ENCODE measurements around the gene EIPR1. TPM values are rescaled to one million over a fixed set of nuclear protein-coding genes. Genes with fewer than 3 reads are reported as not detected.

The EIPR1 gene
- total and polyA plus RNA-seq, 2 donors from 2014 or later, result 28.2 to 37.8 TPM

DNA sequence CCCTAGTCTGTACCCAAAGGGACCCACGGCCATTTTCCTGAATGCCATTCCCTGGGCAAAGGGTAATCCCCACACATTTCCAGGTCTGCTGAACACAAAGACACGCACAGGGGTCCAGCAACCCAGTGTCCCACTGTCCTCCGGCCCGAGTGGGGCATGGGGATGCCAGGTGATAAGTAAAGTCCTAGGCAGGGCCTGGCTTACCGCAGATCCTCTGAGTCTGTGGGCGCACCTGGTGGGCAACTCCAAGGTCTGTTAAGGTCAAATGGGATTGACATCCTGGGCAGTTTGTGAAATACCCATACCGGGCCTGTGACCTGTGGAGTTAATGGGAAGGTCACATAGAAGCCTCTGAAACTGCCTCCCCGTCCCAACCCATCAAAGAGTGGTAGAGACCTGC lies 116.1 kb downstream of the EIPR1 start:
- Histone ChIP-seq H3K36me3 (ENCODE audit: control insufficient read depth in 2 of 3, insufficient read depth in 3 of 3, low read length in 3 of 3) (no peaks in the 10 kb centered on the region), H3K4me1 (ENCODE audit: control insufficient read depth in 2 of 3, insufficient read depth in 2 of 3, low read depth in 1 of 3, low read length in 3 of 3) (no peaks in the 10 kb centered on the region), H3K4me3 (ENCODE audit: low read length in 3 of 3) (no peak overlapping the region), H3K9me3 (ENCODE audit: control insufficient read depth in 2 of 3, insufficient read depth in 1 of 3, low read length in 3 of 3) (no peaks in the 10 kb centered on the region), H3K27me3 (ENCODE audit: control insufficient read depth, insufficient read depth, low read length) (no peaks in the 10 kb centered on the region), H3K9ac (ENCODE audit: low read length in 3 of 3) (no peak overlapping the region), H3K27ac (ENCODE audit: low read depth in 2 of 2, low read length in 2 of 2) (no peak overlapping the region)
- TF ChIP-seq, protein P1, sequence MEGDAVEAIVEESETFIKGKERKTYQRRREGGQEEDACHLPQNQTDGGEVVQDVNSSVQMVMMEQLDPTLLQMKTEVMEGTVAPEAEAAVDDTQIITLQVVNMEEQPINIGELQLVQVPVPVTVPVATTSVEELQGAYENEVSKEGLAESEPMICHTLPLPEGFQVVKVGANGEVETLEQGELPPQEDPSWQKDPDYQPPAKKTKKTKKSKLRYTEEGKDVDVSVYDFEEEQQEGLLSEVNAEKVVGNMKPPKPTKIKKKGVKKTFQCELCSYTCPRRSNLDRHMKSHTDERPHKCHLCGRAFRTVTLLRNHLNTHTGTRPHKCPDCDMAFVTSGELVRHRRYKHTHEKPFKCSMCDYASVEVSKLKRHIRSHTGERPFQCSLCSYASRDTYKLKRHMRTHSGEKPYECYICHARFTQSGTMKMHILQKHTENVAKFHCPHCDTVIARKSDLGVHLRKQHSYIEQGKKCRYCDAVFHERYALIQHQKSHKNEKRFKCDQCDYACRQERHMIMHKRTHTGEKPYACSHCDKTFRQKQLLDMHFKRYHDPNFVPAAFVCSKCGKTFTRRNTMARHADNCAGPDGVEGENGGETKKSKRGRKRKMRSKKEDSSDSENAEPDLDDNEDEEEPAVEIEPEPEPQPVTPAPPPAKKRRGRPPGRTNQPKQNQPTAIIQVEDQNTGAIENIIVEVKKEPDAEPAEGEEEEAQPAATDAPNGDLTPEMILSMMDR (IDR thresholded peaks at IDR 0.05; ENCODE audit: borderline replicate concordance, extremely low read depth, insufficient read depth), result no peak
- intact Hi-C loops (cut with DNase I), result no loop called here
- no peak for DNase-seq
- no peak for FAIRE-seq

DNA sequence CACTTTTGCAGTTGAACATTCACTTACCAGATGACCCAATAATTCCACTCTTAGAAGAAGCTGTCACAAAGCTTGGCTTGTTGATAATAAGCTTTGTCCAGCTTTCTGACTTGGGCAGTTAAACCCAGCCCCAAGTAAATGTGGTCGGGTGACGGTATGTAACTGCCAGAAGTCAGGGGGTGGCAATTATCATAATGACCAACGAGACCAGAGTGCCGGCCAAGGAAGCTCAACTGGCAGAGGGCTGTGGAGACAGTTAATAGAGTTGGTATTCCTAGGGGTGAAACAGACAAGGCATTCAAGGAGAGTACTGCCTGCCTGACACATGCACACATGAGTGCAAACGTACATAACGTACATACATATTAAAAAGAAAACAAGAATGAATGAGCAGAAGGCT lies 116.7 kb downstream of the EIPR1 start:
- Histone ChIP-seq H3K9ac (ENCODE audit: low read length in 3 of 3) (no peak overlapping the region), H3K4me1 (ENCODE audit: control insufficient read depth in 2 of 3, insufficient read depth in 2 of 3, low read depth in 1 of 3, low read length in 3 of 3) (no peaks in the 10 kb centered on the region), H3K36me3 (ENCODE audit: control insufficient read depth in 2 of 3, insufficient read depth in 3 of 3, low read length in 3 of 3) (no peaks in the 10 kb centered on the region), H3K27me3 (ENCODE audit: control insufficient read depth, insufficient read depth, low read length) (no peaks in the 10 kb centered on the region), H3K9me3 (ENCODE audit: control insufficient read depth in 2 of 3, insufficient read depth in 1 of 3, low read length in 3 of 3) (no peaks in the 10 kb centered on the region), H3K27ac (ENCODE audit: low read depth in 2 of 2, low read length in 2 of 2) (no peak overlapping the region), H3K4me3 (ENCODE audit: low read length in 3 of 3) (no peak overlapping the region)
- DNase-seq (no peak), FAIRE-seq (no peak)
- intact Hi-C loops (cut with DNase I), result no loop called here
- TF ChIP-seq, protein P1 (IDR thresholded peaks at IDR 0.05; ENCODE audit: borderline replicate concordance, extremely low read depth, insufficient read depth), result no peak

DNA sequence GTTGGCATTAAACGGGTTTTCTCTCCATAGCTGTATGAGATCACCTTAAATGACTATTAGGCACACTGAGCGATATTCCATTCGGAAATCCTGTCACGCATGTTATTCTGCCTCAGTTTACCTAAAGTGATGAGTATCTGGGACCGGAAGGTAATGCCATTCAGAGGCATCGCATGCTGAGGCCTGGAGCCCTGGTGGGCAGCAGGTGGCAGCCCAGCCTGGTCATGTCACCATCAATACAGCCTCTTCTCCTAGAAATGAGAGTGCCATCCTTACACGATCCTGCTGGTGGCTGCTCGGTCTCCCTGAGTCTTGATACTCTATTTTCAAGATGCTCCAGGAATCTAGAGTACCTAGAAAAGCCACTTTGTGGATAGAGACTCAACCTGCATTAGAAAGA lies 119.8 kb downstream of the EIPR1 start:
- Histone ChIP-seq H3K27me3 (ENCODE audit: control insufficient read depth, insufficient read depth, low read length) (no peaks in the 10 kb centered on the region), H3K4me1 (ENCODE audit: control insufficient read depth in 2 of 3, insufficient read depth in 2 of 3, low read depth in 1 of 3, low read length in 3 of 3) (no peaks in the 10 kb centered on the region), H3K36me3 (ENCODE audit: control insufficient read depth in 2 of 3, insufficient read depth in 3 of 3, low read length in 3 of 3) (no peaks in the 10 kb centered on the region), H3K9me3 (ENCODE audit: control insufficient read depth in 2 of 3, insufficient read depth in 1 of 3, low read length in 3 of 3) (no peaks in the 10 kb centered on the region), H3K4me3 (ENCODE audit: low read length in 3 of 3) (no peak overlapping the region), H3K9ac (ENCODE audit: low read length in 3 of 3) (no peak overlapping the region), H3K27ac (ENCODE audit: low read depth in 2 of 2, low read length in 2 of 2) (no peak overlapping the region)
- TF ChIP-seq, protein P1 (IDR thresholded peaks at IDR 0.05; ENCODE audit: borderline replicate concordance, extremely low read depth, insufficient read depth), result no peak
- DNase-seq (no peak), FAIRE-seq (no peak)
- intact Hi-C loops (cut with DNase I), result no loop called here

DNA sequence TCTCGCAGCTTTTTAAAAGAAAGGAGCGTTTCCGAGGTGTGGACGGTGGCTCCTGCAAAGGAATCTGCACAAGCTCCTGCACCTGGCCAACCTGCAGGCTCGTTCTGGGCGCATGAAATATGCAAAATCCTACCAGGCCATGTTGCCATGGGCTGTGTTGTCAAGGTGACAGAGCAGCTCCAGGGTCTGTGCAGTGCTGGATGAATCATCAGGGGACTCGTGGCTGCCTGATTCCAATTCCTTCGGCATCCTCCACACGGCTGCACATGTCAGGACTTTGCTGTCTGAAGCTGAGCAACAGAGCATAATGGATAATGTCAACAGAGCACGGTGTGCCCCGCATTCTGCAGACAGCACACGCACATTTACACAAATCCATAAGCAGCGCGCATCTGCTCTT lies 120.5 kb downstream of the EIPR1 start:
- H3K9me3 ChIP-seq (ENCODE audit: control insufficient read depth in 2 of 3, insufficient read depth in 1 of 3, low read length in 3 of 3), result no peaks in the 10 kb centered on the region
- FAIRE-seq (no peak), DNase-seq (peak in 4 of 5 donors; percentile 59 to 67 (median 62))
- H3K36me3 ChIP-seq (ENCODE audit: control insufficient read depth in 2 of 3, insufficient read depth in 3 of 3, low read length in 3 of 3), result no peaks in the 10 kb centered on the region
- no peaks in the 10 kb centered on the region for H3K4me1 ChIP-seq (ENCODE audit: control insufficient read depth in 2 of 3, insufficient read depth in 2 of 3, low read depth in 1 of 3, low read length in 3 of 3)
- no peak overlapping the region for H3K27ac ChIP-seq (ENCODE audit: low read depth in 2 of 2, low read length in 2 of 2)
- H3K4me3 ChIP-seq (ENCODE audit: low read length in 3 of 3), result no peak overlapping the region
- no peak overlapping the region for H3K9ac ChIP-seq (ENCODE audit: low read length in 3 of 3)
- intact Hi-C loops (cut with DNase I), result no loop called here
- TF ChIP-seq, protein P1 (IDR thresholded peaks at IDR 0.05; ENCODE audit: borderline replicate concordance, extremely low read depth, insufficient read depth), result no peak
- no peaks in the 10 kb centered on the region for H3K27me3 ChIP-seq (ENCODE audit: control insufficient read depth, insufficient read depth, low read length)

All from kidney (tissue), 14 donors.